M059J (cell line): ENCODE results near the gene COL28A1. TPM values are rescaled to one million over a fixed set of nuclear protein-coding genes. Genes with fewer than 3 reads are reported as not detected.
"Not testable (repeated sequence)": the region's sequence is repeated elsewhere in the genome, so short reads cannot be mapped to it uniquely, and the experiment has no call there.

Source experiments
- DNase-seq: peaks from one replicate; pipeline ENCODE4 v3.0.0-alpha.2; 2012; ENCODE audit warnings: low read depth
- total RNA-seq: library from RNA; depleted of rRNA; stranded (reverse); fragments of >200 nt; shearing (Covaris generic); gene quantifications from 2 replicates; pipeline ENCODE4 v1.2.3, GENCODE V29; 2014

COL28A1 gene
- total RNA-seq, 1 experiment from 2014 or later = not detected

DNA sequence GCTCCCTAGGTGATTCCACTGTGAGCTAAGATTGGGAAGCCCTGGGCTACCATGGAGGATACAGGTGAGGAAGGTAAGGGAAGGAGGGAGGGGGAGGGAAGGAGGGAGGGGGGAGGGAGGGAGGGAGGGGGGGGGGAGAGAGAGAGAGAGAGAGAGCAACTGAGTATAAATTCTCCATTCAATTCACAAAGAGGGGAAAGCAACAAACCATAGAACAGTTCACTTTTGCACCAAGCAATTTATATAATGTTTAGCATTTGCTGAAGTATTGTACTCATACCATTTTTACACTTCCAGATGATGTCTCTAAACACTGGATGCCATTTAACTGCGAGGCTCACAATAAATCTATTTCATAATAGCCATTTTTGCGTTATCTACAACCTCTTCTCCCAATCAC lies 118.3 kb downstream of the COL28A1 start:
- no peak for DNase-seq

DNA sequence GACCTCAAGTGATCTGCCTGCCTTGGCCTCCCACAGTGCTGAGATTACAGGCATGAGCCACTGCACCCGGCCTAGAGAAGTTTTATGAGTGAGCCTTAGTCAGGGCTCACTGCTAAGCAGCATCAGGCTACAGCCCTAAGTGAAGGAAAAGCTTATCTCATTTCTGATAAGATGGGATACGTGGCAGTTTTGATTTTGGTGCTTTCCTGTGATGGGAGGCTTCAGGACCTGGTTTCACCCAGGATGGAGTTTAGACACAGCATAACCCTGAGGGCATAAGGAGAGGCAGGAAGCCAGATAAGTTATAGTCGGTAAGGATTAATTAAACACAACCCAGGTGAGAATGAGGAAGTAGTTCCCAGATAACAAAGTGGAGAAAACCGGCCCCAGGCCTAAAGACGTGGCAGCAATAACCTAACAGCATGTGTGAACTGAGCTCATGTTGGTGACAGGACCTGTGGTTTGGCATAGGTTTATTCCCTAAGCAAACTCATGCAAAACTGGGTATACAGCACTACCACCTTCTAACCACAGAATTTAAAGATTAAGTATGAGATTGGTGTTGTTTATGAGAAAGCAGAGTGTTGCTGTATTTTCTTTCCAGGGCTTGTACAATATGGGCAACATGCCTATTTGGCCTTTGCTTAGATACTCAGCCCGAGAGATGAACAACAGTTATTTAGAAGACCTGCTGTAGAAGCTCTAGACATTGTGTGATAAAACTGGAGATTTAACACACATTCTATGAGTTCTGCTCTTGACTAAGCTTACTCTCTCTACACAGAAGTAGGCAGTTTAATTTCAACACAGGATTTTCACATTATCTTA lies 119.4 kb downstream of the COL28A1 start:
- peak; percentile 96 for DNase-seq

DNA sequence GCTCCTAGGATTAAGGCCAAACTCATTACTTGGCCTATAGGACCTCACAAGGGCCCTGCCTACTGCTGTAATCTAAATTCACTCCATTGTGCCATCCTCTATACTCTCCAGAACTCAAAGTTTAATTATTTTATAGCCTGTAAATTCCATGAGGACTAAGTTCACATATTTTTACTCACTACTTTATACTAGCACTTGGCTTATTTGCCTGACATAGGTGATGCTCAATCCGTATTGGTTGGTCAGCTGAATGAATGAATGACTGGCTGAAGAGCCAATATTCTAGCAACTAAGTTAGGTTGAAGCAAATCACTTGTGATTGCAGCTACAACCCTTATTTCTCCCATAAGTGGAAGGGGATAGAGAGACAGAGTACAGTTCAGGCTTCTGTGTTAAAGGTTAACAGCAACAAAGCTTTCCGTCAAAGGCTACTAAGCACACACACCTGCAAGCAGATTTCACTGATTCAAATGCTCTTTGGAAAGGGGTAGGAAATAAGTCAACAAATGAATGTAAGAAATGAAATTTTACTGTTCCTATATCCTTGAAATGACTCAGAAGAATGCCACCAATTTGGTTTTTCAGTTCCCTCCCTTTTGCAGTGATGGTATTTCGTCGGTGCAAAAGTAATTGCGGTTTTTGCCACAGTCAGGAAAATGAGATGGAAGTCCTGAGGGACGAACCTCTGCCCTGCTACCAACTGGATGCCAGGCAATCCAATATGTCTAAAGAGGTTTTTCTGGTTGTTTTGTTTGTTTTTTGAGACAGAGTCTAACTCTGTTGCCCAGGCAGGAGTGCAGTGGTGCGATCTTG lies 120.7 kb downstream of the COL28A1 start:
- no peak for DNase-seq

DNA sequence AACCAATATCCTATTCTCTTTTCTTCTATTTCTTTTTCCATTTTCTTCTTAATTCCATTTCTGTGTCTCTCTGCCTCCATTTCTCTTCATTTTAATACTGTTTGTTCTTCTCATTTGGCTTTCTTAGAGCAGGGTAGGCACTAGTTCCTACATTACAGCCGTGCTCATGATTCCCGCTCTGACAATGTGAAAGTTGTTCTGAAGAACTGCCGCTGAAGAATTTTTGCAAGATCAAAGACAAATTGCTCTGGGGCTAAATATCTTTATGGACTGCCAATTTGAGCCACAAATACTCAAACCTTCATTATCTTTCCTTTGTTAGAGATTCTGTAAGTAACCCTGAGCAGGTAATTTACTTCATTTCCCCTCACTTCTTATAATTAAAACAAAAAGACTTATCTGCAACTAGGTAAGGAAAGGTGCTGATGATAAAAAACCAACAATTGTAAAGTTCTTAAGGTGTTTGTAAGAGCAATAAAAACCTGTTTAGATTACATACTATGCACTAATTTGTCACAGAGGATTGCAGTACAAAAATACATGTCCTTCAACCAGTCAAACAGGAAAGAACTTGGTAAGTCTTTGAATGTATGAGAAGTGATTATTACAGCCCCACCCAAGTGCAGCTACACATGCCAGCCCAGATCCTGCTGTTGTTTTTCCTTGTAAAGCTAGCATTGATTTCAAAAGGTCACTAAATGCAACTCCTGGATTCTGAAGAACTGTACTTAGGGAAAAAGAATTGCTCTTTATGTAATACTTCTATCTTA lies 127.5 kb downstream of the COL28A1 start:
- no peak for DNase-seq

DNA sequence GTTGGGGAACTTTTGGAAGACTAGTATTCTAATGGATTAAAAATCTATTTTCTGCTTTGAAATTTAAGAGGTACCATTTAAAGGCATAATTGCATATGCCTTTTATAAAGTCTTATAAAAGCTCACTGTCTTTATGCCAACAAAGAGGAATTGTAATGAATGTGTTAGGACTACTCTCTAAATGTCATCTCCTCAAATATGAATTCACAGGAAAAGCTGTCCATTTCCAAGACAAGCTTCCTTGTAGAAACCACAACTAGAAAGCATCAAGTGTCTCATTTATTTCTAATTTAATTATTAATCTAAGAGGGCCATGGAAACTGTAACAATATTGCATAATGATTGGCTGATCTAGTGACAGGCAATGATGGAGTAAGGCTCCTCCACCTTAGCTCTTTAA lies 130.2 kb downstream of the COL28A1 start:
- DNase-seq = no peak

DNA sequence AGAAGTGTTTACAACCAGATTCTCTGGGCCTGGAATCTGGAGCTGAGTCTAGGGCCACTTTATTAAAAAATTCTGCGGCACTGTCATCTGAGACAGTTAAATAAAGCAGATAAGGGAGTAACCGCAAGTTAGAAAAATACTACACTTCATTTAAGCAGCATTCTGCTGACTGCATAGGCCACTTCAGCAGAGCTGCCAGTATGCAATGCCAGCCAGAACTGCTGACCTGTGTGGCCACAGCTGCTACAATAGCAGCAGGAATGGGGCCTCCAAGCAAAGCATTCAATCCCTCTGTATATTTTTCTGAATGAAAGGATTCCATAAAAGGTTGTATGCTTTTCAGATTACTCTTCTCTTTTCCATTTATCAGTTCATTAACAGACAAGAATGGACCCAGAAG lies 136.0 kb downstream of the COL28A1 start:
- DNase-seq = peak; percentile 35

DNA sequence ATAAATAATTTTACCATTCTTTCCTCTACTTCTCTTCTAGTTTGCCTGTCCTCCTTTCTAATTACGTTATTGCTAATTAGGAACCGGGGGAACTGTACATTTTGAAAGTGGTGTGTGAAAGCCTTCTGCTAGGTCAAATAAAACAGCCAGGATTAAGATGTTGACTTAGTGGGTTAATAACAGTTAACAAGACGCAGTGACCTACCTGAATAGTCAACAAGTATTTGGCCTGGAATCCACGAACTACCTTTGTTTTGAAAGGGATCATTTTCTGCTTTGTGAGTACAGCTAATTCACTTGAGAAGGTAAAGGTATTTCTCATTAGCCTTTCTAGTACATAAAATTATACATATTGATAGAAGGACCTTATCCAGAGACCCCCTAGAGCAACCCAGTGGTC lies 139.9 kb downstream of the COL28A1 start:
- no peak for DNase-seq

DNA sequence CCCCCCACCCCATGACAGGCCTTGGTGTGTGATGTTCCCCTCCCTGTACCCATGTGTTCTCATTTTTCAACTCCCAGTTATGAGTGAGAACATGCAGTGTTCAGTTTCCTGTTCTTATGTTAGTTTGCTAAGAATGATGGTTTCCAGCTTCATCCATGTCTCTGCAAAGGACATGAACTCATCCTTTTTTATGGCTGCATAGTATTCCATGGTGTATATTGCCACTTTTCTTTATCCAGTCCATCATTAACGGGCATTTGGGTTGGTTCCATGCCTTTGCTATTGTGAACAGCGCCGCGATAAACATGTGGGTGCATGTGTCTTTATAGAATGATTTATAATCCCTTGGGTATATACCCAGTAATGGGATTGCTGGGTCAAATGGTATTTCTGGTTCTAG lies 147.5 kb downstream of the COL28A1 start:
- DNase-seq = not testable (repeated sequence)

DNA sequence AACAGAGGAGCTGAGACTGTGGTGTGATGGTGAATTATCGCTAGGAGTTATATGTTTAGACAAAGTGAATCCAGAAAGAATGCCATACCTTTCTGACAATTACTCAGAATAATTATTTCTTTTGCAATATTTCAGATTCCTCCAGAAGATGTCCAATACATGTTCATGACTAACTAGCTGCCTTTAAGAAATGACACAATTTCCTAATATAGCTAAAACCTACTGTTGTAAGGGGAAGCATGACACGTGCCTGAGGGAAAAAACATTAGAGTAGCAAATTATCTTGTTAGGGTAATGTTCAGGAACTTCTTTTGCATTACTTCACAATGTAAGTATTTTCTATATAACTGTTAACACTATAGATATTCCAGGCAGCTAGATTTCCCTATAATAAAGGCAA lies 150.3 kb downstream of the COL28A1 start:
- DNase-seq = peak; percentile 1

DNA sequence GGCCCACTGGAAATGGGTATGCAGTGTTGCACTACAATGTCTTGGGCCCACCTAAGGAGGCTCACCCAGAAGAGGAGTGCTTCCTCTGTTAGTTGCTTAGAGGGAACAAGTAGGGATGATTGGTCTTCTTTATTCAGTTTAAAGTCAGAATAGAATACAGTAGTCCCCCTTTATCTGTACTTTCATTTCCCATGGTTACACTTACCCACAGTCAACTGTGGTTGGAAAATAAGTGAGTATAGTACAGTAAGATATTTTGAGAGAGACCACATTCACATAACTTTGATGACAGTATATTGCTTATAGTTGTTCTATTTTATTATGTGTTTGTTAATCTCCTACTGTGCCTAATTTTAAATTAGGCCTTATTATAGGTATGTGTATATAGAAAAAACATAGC lies 151.4 kb downstream of the COL28A1 start:
- no peak for DNase-seq

DNA sequence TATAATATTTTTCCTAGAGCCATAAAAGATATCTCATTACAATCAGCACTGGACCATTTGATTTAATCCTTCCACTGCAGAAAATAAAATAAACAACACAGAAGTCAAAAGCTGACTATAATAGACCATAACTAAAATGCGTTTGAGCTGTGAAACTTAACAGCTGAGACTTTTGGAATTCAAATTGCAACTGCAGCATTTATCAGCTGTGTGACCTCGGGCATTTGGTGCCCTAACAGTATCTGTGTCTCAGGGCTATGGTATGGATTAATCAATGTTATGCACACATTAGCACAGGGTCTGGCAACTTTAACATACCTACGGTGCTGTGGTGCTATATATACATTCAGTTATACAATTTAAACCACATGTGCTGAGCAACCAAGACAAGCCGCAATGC lies 160.1 kb downstream of the COL28A1 start:
- no peak for DNase-seq

DNA sequence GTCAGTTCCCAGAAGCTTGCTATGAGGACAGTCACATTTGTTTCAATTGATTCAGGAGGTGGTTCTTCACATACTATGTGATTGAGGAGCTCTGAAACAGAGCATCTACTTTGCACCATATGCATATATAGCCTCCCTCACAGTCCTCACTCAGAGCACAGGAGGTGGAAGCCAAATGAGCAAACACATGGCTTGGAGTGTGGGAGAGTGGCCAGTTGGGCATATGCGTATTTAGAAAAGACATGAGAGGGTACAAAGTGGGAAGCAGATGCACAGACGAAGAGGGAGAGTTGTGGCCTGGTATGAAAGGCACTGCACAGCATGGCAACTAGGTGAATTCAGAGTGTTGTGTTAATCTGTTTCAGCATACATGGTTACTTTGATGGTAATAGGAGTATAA lies 165.6 kb downstream of the COL28A1 start:
- DNase-seq = no peak

DNA sequence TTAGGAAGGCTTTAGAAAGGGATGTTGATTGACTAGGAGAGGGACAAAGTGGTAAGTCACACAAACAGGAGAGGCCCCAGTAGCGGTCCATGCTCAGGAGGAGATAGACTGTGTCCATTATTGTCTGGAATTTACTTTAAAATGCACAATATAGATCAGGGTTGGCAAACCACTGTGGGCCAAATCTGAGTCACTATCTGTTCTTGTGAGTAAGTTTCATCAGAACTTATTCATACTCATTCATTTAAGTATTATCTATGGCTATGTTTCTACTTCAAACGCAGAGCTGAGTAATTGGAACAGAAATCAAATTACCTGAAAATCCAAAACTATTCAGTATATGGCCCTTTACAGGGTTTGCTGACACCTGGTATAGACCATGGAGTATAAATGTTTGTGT lies 166.5 kb downstream of the COL28A1 start:
- no peak for DNase-seq

DNA sequence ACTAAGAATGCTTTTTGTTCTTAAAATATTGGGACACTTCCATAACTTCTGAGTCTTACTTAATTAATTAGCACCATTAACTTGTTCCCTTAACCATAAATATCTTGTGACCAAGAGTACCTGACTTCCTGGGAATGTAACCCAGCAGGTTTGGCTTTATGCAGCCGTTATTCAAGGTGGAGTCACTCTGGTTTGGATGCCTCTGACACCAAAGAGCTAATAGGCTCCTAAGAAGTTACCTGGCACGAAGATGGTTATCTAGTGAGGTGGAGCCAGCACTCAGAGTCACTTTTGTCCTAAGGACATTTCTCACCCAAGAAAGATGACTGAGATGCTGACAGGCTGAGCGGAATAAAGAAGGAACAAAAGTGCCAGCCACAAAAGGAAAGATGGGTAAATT lies 181.0 kb downstream of the COL28A1 start:
- no peak for DNase-seq

DNA sequence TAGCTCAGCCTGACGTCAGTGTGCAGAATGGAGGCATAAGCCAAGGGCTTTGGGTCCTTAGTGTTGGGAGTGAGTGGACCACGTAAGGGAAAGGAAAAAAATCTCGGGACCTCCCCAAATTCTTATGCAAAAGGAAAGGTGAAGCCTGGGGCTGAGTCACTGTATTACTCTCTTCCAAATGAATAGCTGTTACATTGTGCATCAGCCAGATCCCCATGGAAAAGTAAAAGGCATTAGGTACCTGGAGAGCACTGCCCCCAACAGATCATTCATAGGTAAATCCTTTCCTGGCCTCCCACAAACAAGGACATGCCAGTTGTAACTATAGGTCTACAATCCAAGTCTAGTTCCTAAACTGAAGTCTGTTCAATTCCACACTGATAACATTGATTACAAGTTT lies 182.8 kb downstream of the COL28A1 start:
- peak; percentile 25 for DNase-seq

DNA sequence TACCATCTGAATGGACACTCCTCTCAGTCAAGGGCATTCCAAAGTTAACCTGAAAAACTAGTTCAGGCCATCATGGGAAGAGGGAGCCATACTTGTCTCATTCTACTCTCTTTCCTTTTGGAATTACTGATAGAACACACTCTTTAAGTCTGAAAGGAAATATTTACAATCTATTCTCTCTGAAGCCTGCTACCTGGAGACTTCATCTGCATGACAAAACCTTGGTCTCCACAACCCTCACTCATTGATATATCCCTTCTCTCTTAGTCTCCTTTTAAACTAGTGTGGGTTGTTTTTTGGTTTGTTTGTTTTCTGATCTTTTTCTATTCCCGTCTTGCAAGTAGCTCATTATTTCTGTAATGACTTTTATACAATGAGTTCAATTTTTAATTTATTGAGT lies 183.8 kb downstream of the COL28A1 start:
- no peak for DNase-seq

DNA sequence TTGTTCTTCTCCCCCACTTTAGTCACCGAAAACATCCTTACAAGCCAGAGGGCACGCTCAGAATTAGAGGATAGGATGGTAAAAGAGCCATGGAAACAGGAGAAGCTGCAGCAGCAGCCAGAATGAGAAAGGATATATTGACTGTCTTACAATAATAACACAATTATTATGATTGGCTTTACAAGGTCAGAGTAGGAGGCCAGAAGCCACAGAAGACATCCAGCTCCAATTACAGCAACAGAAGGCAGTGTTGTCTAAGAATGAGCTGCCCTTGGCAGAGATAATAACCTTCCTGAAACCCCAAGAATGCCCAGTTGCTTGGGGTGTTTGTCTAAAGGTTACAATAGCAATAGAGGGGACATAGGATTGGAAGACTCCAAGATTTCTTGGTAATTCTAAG lies 184.5 kb downstream of the COL28A1 start:
- DNase-seq = no peak

DNA sequence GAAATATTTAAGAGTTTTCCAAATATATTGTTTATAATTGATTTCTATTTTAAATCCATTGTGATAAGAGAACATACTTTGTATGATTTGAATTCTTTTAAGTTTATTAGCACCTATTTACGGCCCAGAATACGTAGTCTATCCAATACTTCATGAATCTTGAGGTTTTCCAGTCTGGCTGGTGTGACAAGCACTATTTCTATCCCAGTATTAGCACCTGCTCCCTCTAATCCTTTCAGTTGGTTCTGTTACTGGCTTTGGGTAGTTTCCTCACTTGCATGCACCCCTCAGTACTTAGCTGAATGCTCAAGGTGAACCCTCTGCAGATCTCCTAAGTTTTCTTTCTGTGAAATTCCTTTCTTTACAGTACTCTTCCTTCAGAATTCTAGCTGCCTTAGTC lies 186.5 kb downstream of the COL28A1 start:
- no peak for DNase-seq

DNA sequence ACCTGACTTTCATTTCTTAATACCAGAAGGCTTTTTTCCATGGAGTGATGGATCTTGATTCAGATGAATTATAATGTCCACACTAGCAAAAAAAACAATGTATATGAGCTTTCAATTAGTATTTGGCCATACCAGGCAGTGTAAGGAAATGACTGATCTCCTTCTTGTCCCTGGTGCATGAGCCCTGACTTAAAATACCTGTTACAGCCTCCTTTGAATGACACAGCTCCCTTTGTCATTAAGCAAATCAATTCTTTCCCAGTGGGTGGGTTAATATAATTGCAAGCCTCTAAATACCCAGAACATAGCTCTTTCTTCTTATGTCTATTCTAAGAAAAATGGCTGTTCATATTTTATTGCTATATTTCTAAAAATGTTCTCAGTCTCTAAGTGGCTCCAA lies 188.6 kb downstream of the COL28A1 start:
- DNase-seq = no peak

DNA sequence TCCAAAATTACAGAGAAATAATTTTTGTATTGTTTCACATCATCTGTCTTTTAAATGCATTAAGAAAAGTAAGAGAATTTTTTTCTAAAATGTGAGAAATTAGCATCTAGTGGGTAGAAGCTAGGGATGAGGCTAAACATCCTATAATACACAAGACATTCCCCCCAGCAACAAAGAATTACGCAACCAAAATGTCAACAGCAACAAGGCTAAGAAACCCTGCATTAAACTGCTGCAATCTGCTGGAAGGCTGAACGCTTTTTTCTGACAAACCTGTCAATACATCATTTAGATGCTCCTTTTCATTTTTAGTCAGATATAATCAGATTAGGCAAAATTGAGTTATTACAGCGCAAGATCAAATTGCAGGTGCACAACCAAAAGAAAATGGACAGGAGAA lies 191.1 kb downstream of the COL28A1 start:
- no peak for DNase-seq

DNA sequence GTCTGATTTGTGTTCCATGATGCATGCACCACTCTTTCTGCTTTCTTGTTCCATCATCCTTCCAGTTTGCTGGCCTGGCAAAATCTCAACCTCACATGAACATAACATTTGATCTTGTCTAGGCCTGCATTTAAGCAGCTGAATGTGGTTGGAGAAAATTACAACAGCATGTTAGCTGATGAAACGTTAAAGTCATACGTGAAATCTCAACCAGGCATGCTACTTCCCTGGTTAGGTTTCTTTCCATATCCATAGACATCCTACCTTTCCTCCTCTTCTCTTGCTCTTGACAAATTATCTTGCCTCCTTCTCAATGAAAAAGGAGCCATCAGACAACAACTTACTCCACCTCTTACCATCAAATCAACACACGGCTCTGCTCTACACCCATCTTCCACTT lies 199.8 kb downstream of the COL28A1 start:
- DNase-seq = no peak

DNA sequence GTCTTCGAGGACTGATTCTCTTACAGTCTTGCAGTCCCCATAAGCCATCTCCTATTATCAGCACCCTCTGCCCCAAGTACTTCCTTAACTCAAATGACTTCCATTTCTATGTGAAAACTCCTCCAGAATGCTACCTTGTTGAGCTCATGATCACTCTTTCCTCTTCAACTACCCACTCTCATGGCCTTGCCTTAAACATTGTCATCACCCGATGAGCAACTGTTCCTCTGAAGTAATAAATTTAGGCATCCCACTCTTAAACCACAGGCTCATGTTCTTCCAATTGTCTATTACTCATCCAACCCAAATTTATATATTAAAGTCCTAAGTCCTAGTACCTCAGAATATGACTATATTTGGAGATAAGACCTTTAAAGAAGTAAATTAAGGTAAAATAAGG lies 200.5 kb downstream of the COL28A1 start:
- DNase-seq = no peak
